Measurements from ENCODE around the gene RNPEP.

Gene RNPEP

GRCh38 chr1:202029171-202029665, 46.8 kb downstream of the RNPEP start:
- no peak overlapping the region for H3K4me3 ChIP-seq (ENCODE audit: low read length)
- peak; percentile 76 for DNase-seq (ENCODE audit: low read depth)
- TF ChIP-seq, protein P1, sequence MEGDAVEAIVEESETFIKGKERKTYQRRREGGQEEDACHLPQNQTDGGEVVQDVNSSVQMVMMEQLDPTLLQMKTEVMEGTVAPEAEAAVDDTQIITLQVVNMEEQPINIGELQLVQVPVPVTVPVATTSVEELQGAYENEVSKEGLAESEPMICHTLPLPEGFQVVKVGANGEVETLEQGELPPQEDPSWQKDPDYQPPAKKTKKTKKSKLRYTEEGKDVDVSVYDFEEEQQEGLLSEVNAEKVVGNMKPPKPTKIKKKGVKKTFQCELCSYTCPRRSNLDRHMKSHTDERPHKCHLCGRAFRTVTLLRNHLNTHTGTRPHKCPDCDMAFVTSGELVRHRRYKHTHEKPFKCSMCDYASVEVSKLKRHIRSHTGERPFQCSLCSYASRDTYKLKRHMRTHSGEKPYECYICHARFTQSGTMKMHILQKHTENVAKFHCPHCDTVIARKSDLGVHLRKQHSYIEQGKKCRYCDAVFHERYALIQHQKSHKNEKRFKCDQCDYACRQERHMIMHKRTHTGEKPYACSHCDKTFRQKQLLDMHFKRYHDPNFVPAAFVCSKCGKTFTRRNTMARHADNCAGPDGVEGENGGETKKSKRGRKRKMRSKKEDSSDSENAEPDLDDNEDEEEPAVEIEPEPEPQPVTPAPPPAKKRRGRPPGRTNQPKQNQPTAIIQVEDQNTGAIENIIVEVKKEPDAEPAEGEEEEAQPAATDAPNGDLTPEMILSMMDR (conservative IDR thresholded peaks at IDR 0.05; ENCODE audit: low read length): no peak

DNA sequence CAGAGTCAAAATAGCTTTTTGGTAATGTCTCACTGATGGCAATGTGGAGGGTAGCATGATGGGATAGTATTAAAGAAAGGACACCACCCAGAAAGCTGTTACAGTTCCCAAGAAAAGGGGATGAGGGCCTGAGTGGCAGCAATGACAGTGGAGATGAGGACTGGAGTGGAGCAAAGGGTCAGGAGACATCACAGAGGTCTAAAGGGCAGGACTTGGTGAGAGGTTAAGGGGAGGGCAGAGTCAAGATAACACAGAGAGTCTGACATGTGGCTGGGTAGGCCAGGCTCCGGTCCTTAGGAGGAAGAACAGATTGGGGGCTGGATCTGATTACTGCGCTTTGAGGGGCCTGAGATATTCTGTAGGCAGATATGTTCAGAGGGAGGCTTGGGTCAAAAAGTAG, 47.3 kb downstream of the RNPEP start:
- no peak overlapping the region for H3K4me3 ChIP-seq (ENCODE audit: low read length)
- TF ChIP-seq, protein P1 (conservative IDR thresholded peaks at IDR 0.05; ENCODE audit: low read length): no peak
- no peak for DNase-seq (ENCODE audit: low read depth)

DNA sequence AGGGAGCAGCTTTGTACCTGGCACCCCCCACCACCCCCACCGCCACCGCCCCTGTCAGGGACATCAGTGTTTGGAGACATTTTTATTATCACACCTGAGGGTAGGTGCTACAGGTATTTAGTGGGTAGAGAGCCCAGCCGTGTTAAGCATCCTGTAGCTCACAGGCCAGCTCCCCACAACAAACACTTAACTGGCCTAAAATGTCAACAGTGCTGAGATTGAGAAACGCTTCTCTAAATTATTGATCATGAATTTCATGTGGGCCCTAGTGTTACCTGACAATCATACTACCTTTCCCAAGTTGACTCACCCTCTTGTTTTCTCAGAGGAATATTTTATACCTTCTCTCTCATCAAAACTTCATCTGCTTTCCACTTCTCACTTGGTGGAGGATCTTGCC, 49.3 kb downstream of the RNPEP start:
- TF ChIP-seq, protein P1 (conservative IDR thresholded peaks at IDR 0.05; ENCODE audit: low read length): no peak
- no peak overlapping the region for H3K4me3 ChIP-seq (ENCODE audit: low read length)
- DNase-seq (ENCODE audit: low read depth): no peak

GRCh38 chr1:202034149-202034682, 51.8 kb downstream of the RNPEP start:
- TF ChIP-seq, protein P1 (conservative IDR thresholded peaks at IDR 0.05; ENCODE audit: low read length): no peak
- DNase-seq (ENCODE audit: low read depth): no peak
- no peak overlapping the region for H3K4me3 ChIP-seq (ENCODE audit: low read length)

DNA sequence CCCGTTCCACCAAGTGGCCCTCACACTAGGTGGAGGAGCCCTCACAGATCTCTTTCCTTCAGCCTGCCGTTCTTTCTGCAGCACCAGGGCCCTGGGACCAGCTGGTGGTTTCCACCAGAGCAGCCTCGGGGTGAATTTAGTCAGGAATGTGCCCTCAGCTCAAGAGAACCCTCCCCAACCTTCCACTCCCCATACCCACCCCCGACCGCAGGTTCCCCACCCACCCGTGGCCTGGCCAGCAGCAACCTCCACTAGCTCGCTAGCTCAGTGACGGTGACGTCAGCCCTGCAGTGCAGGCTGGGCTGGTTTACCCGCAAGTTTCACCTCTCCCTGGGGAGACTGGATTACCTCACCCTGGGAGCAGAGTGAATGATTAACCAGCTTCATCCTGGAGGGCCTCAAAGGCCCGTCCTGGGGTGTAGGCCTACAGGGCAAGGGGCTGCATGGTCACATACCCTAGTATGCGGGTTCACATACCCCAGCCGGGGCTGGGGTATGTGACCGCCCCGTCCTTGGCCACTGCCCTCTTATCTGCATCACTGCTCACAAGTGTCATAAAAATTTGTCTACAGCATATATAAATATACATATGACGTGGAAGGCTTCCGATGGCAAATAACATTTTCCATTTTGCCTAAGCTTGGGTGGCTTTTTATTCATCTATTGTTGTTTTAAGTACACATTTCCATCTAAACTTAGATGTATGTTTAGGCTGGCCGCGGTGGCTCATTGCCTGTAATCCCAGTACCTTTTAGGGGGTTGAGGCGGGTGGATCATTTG, 52.4 kb downstream of the RNPEP start:
- no peak overlapping the region for H3K4me3 ChIP-seq (ENCODE audit: low read length)
- peak; percentile 95 for DNase-seq (ENCODE audit: low read depth)
- TF ChIP-seq, protein P1 (conservative IDR thresholded peaks at IDR 0.05; ENCODE audit: low read length): no peak

GRCh38 chr1:202036595-202037387, 54.3 kb downstream of the RNPEP start:
- H3K4me3 ChIP-seq (ENCODE audit: low read length): no peak overlapping the region
- no peak for DNase-seq (ENCODE audit: low read depth)
- TF ChIP-seq, protein P1 (conservative IDR thresholded peaks at IDR 0.05; ENCODE audit: low read length): no peak

All from AG10803 (cell line).